K562 (cell line): ENCODE data around the gene DNAJC25.

Experiments used
- GABPB2 ChIP-seq: fragments of 250-450 bp; sonication (Bioruptor Pico); conservative IDR thresholded peaks from 2 replicates; pipeline ENCODE4 v1.5.1; 2021; ENCODE audit warnings: mild to moderate bottlenecking
- ZNF778 ChIP-seq: fragments of 450-650 bp; formaldehyde crosslinking; IDR thresholded peaks from 2 replicates; pipeline ENCODE4 v1.4.0; 2020; ENCODE audit warnings: mild to moderate bottlenecking, moderate library complexity
- TF ChIP-seq, protein P1 (sequence below): fragments of 450-650 bp; IDR thresholded peaks from 2 replicates; pipeline ENCODE4 v1.6.1; 2017; ENCODE audit warnings: antibody characterized with exemption, mild to moderate bottlenecking

- TF ChIP-seq ZNF778 (CRISPR knock-in tag): no peak
- TF ChIP-seq GABPB2 (CRISPR knock-in tag): no peak
- TF ChIP-seq, protein P1, sequence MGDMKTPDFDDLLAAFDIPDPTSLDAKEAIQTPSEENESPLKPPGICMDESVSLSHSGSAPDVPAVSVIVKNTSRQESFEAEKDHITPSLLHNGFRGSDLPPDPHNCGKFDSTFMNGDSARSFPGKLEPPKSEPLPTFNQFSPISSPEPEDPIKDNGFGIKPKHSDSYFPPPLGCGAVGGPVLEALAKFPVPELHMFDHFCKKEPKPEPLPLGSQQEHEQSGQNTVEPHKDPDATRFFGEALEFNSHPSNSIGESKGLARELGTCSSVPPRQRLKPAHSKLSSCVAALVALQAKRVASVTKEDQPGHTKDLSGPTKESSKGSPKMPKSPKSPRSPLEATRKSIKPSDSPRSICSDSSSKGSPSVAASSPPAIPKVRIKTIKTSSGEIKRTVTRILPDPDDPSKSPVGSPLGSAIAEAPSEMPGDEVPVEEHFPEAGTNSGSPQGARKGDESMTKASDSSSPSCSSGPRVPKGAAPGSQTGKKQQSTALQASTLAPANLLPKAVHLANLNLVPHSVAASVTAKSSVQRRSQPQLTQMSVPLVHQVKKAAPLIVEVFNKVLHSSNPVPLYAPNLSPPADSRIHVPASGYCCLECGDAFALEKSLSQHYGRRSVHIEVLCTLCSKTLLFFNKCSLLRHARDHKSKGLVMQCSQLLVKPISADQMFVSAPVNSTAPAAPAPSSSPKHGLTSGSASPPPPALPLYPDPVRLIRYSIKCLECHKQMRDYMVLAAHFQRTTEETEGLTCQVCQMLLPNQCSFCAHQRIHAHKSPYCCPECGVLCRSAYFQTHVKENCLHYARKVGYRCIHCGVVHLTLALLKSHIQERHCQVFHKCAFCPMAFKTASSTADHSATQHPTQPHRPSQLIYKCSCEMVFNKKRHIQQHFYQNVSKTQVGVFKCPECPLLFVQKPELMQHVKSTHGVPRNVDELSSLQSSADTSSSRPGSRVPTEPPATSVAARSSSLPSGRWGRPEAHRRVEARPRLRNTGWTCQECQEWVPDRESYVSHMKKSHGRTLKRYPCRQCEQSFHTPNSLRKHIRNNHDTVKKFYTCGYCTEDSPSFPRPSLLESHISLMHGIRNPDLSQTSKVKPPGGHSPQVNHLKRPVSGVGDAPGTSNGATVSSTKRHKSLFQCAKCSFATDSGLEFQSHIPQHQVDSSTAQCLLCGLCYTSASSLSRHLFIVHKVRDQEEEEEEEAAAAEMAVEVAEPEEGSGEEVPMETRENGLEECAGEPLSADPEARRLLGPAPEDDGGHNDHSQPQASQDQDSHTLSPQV: no peak
Measured at GRCh38 chr9:111610845-111611244, 20.3 kb upstream of the DNAJC25 start.
